Neutrophil (primary cell): ENCODE data around the gene MAP10.

Source experiments
- H3K27ac ChIP-seq: fragments of 200-600 bp; sonication (generic); 2 replicates; pipeline ENCODE4 v1.5.1; 2016; ENCODE audit warnings: mild to moderate bottlenecking, moderate library complexity
- H3K27me3 ChIP-seq: fragments of 200-600 bp; sonication (generic); 2 replicates; pipeline ENCODE4 v1.6.0; 2016; ENCODE audit warnings: mild to moderate bottlenecking
- H3K36me3 ChIP-seq: fragments of 200-600 bp; sonication (generic); 2 replicates; pipeline ENCODE4 v1.5.1; 2017
- H3K4me1 ChIP-seq, 2 experiments: fragments of 200-600 bp in 1 of 2; sonication (generic) in 1 of 2; 1 replicate in 1 of 2; 2 replicates in 1 of 2; pipeline versions ENCODE4 v1.5.1 to v1.6.1; 2013 to 2016; ENCODE audit warnings: low read depth in 1 of 2, low read length in 1 of 2, mild to moderate bottlenecking in 1 of 2, moderate library complexity in 1 of 2; ENCODE audit not compliant: control insufficient read depth in 1 of 2, insufficient read depth in 1 of 2
- H3K4me3 ChIP-seq, 2 experiments: fragments of 200-600 bp in 1 of 2; sonication (generic) in 1 of 2; 1 replicate in 1 of 2; 2 replicates in 1 of 2; pipeline ENCODE4 v1.5.1; 2013 to 2016; ENCODE audit warnings: low read depth in 1 of 2, low read length in 1 of 2, mild to moderate bottlenecking in 1 of 2, moderate library complexity in 1 of 2
- H3K9me3 ChIP-seq: fragments of 200-600 bp; sonication (generic); 2 replicates; pipeline ENCODE4 v1.5.1; 2016
- TF ChIP-seq, protein P1 (sequence below): fragments of 200-600 bp; sonication (generic); IDR thresholded peaks from 2 replicates; pipeline ENCODE4 v1.5.1; 2016; ENCODE audit warnings: antibody characterized with exemption

The MAP10 gene

DNA sequence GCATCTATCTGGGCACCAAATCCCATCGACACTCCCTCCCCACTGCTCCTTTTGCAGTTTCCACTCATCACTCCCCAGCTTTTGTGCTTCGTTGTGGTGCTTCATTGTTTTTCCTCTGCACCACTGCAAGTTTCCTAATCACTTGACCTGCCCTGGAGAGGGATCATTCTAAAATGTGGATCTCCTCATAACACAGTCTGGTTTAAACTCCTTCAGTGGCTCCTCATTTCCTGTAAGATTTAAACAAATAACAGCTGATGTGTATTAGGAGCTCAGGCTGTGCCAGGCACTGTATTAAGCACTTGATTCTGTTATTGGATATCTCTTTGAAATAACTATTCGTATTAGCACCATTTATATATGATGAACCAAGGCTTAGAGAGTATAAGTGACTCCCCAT, 51.3 kb downstream of the MAP10 start:
- TF ChIP-seq, protein P1, sequence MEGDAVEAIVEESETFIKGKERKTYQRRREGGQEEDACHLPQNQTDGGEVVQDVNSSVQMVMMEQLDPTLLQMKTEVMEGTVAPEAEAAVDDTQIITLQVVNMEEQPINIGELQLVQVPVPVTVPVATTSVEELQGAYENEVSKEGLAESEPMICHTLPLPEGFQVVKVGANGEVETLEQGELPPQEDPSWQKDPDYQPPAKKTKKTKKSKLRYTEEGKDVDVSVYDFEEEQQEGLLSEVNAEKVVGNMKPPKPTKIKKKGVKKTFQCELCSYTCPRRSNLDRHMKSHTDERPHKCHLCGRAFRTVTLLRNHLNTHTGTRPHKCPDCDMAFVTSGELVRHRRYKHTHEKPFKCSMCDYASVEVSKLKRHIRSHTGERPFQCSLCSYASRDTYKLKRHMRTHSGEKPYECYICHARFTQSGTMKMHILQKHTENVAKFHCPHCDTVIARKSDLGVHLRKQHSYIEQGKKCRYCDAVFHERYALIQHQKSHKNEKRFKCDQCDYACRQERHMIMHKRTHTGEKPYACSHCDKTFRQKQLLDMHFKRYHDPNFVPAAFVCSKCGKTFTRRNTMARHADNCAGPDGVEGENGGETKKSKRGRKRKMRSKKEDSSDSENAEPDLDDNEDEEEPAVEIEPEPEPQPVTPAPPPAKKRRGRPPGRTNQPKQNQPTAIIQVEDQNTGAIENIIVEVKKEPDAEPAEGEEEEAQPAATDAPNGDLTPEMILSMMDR = no peak
- Histone ChIP-seq H3K4me1 (no peaks in the 10 kb centered on the region), H3K9me3 (no peaks in the 10 kb centered on the region), H3K27me3 (no peaks in the 10 kb centered on the region), H3K4me3 (no peak overlapping the region), H3K36me3 (no peaks in the 10 kb centered on the region), H3K27ac (no peak overlapping the region)
